A673 (cell line): ENCODE data around the gene KIF1A. TPM values are rescaled to one million over a fixed set of nuclear protein-coding genes. Genes with fewer than 3 reads are reported as not detected.

Experiments
- BruUV-seq: library from RNA; stranded (reverse); fragments of 400-500 nt; replicated peaks from 2 replicates; lab custom pipeline; 2021; lab: Mats Ljungman, UMichigan
- CTCF ChIA-PET: fragments of 300-600 bp; sonication (Branson Sonifier 250); formaldehyde crosslinking; loops from one replicate; lab custom pipeline; 2022; ENCODE audit warnings: antibody characterized with exemption; lab: Charles Lee
- POLR2A ChIA-PET: fragments of 300-600 bp; sonication (Branson Sonifier 250); formaldehyde crosslinking; loops from one replicate; lab custom pipeline; 2022; ENCODE audit warnings: antibody characterized with exemption; ENCODE audit not compliant: low non-redundant PET; lab: Charles Lee
- DNase-seq: peaks from one replicate; pipeline ENCODE4 v3.0.0-alpha.2; 2015; ENCODE audit warnings: low spot score
- H3K27ac ChIP-seq: fragments of 200-600 bp; sonication (generic); 2 replicates; pipeline ENCODE4 v1.5.1; 2016; ENCODE audit warnings: mixed run types, low read depth, mild to moderate bottlenecking, mixed read lengths, antibody characterized with exemption, low read length; ENCODE audit not compliant: poor library complexity, severe bottlenecking
- H3K27me3 ChIP-seq: fragments of 200-600 bp; sonication (generic); replicated peaks from 2 replicates; pipeline ENCODE4 v1.6.1; 2017; ENCODE audit warnings: mixed run types, low read depth, mild to moderate bottlenecking, mixed read lengths, antibody characterized with exemption, low read length; ENCODE audit not compliant: insufficient read depth, poor library complexity
- H3K36me3 ChIP-seq: fragments of 200-600 bp; sonication (generic); 2 replicates; pipeline ENCODE4 v1.6.1; 2016; ENCODE audit warnings: mixed run types, mild to moderate bottlenecking, mixed read lengths, antibody characterized with exemption, low read length; ENCODE audit not compliant: insufficient read depth, poor library complexity, severe bottlenecking
- H3K4me1 ChIP-seq: fragments of 200-600 bp; sonication (generic); 2 replicates; pipeline ENCODE4 v1.6.1; 2017; ENCODE audit warnings: mixed run types, mild to moderate bottlenecking, mixed read lengths, antibody characterized with exemption, low read length; ENCODE audit not compliant: insufficient read depth, poor library complexity, severe bottlenecking
- H3K4me3 ChIP-seq: fragments of 200-600 bp; sonication (generic); 2 replicates; pipeline ENCODE4 v1.5.1; 2016; ENCODE audit warnings: low read depth, mixed run types, mild to moderate bottlenecking, mixed read lengths, low read length; ENCODE audit not compliant: poor library complexity, severe bottlenecking
- H3K9me3 ChIP-seq: fragments of 200-600 bp; sonication (generic); 2 replicates; pipeline ENCODE4 v1.6.1; 2016; ENCODE audit warnings: mixed run types, low read depth, mild to moderate bottlenecking, mixed read lengths, antibody characterized with exemption, low read length; ENCODE audit not compliant: poor library complexity, severe bottlenecking
- CTCF ChIP-seq: fragments of 300-800, 200-600 bp; sonication (generic); conservative IDR thresholded peaks from 2 replicates; pipeline ENCODE4 v1.5.1; 2017; ENCODE audit warnings: low read depth, mild to moderate bottlenecking, antibody characterized with exemption, low read length, moderate library complexity, mixed read lengths
- EZH2 ChIP-seq: fragments of 200-600 bp; sonication (generic); IDR thresholded peaks from 2 replicates; pipeline ENCODE4 v1.6.1; 2017; ENCODE audit warnings: borderline replicate concordance, low read depth, mild to moderate bottlenecking, mixed read lengths, antibody characterized with exemption, low read length; ENCODE audit not compliant: poor library complexity, severe bottlenecking
- intact Hi-C: fragments of 100-400 bp; cut with micrococcal nuclease; formaldehyde crosslinking; loops from one replicate; pipeline ENCODE4 v1.10.0; 2022; ENCODE audit not compliant: unreplicated experiment
- total RNA-seq: library from RNA; stranded (reverse); gene quantifications from 2 replicates; pipeline ENCODE4 v1.2.3, GENCODE V29; 2021

KIF1A gene
- total RNA-seq, 1 experiment from 2014 or later: 330 TPM

GRCh38 chr2:240687741-240688552 is 132.1 kb downstream of the KIF1A start:
- H3K9me3 ChIP-seq: no peaks in the 10 kb centered on the region
- no peak for DNase-seq
- BruUV-seq: no TSS peak
- POLR2A ChIA-PET: no interaction called here
- H3K27ac ChIP-seq: no peak overlapping the region
- no peaks in the 10 kb centered on the region for H3K36me3 ChIP-seq
- TF ChIP-seq EZH2 (no peak), CTCF (no peak)
- H3K4me3 ChIP-seq: no peak overlapping the region
- CTCF ChIA-PET: no interaction called here
- intact Hi-C loops: no loop called here
- no peaks in the 10 kb centered on the region for H3K4me1 ChIP-seq
- peaks cover 16% of the 10 kb centered on the region for H3K27me3 ChIP-seq

- POLR2A ChIA-PET: no interaction called here
- no TSS peak for BruUV-seq
- no peak for DNase-seq
These were observed 132.8 kb downstream of the KIF1A start for GRCh38 chr2:240687045-240687740.

GRCh38 chr2:240686460-240686859 is 133.6 kb downstream of the KIF1A start:
- no peak overlapping the region for H3K27ac ChIP-seq
- ChIA-PET POLR2A (no interaction called here), CTCF (no interaction called here)
- no TSS peak for BruUV-seq
- no peak for DNase-seq
- no peaks in the 10 kb centered on the region for H3K9me3 ChIP-seq
- peaks cover 16% of the 10 kb centered on the region for H3K27me3 ChIP-seq
- intact Hi-C loops: no loop called here
- TF ChIP-seq EZH2: no peak
- no peak for TF ChIP-seq CTCF
- no peaks in the 10 kb centered on the region for H3K36me3 ChIP-seq
- no peak overlapping the region for H3K4me3 ChIP-seq
- H3K4me1 ChIP-seq: no peaks in the 10 kb centered on the region

More at GRCh38 chr2:240687045-240687740, 132.8 kb downstream of the KIF1A start:
- CTCF ChIA-PET: no interaction called here
- Histone ChIP-seq H3K4me1 (no peaks in the 10 kb centered on the region), H3K4me3 (no peak overlapping the region), H3K36me3 (no peaks in the 10 kb centered on the region), H3K27me3 (peaks cover 16% of the 10 kb centered on the region), H3K9me3 (no peaks in the 10 kb centered on the region), H3K27ac (no peak overlapping the region)
- intact Hi-C loops: no loop called here
- TF ChIP-seq EZH2 (no peak), CTCF (no peak)
